HG03521 (cell line): ENCODE measurements around the gene ZMYND11.

Experiments used
- ATAC-seq: cut with Tn5 transposase; IDR thresholded peaks from one replicate; pipeline ENCODE4 v1.9.1; 2021; ENCODE audit warnings: mild to moderate bottlenecking, moderate library complexity; ENCODE audit not compliant: unreplicated experiment

The ZMYND11 gene

GRCh38 chr10:135132-135600 is at the start of gene ZMYND11:
ZMYND11 (plus strand) TSS chr10:135455; CDS start chr10:180013, 44,558 bp downstream.
- ATAC-seq = peak; percentile 37

- ATAC-seq = no peak
These were observed 49.2 kb upstream of the ZMYND11 start for GRCh38 chr10:86031-86430.

DNA sequence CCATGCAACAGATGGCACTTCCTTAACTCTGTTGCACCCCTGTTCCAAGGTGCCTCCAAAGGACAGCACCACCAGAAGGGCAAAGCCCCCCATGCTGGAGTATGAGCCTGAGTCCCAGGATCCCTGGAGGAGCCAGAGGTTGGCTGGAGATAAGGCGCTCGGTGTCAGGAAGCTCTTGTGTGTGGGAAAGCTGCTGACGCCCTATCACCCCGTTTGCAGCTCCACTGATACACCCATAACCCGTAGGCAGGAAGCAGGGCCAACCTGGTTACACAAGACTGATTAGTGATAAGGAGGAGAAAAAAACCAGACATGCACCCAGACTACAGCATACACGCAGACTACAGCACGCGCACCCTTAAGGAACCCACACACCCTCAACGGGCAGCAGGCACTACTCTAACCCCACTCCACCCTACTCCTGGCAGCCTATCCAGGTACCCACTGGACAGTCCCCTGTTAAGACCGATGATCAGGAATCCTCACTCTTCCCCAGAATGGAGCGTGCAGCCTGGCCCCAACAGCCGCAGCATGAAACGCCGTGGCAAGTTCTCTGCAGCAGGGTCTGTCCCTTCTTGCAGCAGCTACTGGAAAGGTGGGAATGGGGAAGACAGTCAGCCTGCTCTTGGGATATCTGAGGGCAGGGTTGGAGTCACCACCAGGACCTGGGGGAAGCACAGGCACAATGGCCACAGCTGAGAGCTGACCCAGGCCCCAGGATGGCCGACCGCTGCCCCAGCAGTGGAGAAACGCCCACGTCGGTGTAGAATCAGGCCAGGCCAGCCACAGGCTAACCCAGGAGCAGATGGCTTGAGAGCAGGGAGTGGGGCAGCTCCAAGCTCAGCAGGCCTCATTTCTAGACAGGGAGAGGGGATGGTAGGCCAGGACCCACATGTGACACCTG is 47.8 kb upstream of the ZMYND11 start:
- ATAC-seq = no peak

- no peak for ATAC-seq
These were observed 47.0 kb upstream of the ZMYND11 start for GRCh38 chr10:88253-88652.

DNA sequence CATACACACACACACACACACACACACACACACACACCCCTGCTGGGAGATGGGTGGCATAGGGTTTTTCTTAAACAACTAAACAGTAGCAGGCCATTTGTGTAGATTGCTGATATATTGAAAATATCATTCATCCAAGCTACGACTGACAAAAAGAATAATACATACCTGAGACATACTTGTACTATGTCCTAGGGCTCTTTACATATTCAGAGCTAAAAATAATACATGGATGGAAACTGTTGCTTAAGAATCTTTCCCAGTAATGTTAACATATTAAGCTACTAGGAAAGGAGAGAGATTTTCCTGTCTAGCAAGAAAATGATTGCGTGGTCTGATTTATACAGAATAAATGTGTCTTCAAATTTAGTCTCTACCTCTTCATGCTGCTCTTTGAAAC is 46.0 kb upstream of the ZMYND11 start:
- ATAC-seq = no peak

DNA sequence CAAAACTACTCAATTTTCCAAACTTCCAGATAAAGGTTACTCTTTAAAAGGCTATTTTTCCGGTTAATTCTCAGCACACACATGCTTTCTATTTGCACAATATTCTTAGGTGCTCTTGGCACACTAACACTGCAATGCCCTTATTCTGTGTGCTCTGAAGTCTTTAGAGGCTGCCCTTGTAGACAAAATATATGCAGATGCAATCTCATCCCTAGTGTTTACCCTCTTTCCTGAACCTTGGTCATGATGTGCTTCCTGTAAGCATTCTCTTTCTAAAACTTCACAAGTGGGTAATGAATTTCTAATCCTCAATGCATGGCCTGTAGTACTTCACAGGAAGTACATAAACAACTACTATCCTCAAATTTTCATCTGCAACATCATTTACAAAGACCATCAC is 45.1 kb upstream of the ZMYND11 start:
- no peak for ATAC-seq

DNA sequence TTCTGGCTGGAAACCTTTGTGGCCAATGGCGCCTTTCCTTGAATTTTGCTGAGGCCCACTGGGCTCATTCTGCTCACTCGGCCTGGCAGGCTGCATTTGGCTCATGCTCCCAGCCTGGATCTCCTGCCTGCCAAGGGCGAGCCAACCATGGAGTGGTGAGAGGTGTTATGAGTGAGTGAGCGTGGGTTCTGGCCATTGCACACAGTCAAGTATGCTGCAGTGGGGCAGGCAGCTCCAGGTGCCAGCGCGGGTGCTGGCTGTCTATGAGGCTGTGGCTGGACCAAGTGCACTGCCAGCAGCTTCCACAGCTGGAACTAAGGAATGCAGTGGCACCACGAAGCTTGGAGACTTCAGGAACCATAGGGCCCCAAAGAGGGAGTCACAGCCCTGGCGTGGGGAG is 43.9 kb upstream of the ZMYND11 start:
- no peak for ATAC-seq

GRCh38 chr10:92153-92552 is 43.1 kb upstream of the ZMYND11 start:
- no peak for ATAC-seq

- no peak for ATAC-seq
These were observed 42.4 kb upstream of the ZMYND11 start for GRCh38 chr10:92846-93245.

DNA sequence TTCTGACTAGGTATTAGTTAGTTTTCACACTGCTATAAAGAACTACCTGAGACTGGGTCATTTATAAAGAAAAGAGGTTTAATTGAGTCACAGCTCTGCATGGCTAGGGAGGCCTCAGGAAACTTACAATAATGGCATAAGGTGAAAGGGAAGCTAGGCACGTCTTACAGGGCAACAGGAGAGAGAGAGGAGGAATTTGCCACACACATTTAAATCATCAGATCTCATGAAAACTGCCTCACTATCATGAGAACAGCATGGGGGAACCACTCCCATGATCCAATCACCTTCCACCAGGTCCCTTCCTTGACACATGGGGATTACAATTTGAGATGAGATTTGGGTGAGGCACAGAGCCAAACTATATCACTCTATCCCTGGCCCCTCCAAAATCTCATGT is 40.6 kb upstream of the ZMYND11 start:
- ATAC-seq = no peak

DNA sequence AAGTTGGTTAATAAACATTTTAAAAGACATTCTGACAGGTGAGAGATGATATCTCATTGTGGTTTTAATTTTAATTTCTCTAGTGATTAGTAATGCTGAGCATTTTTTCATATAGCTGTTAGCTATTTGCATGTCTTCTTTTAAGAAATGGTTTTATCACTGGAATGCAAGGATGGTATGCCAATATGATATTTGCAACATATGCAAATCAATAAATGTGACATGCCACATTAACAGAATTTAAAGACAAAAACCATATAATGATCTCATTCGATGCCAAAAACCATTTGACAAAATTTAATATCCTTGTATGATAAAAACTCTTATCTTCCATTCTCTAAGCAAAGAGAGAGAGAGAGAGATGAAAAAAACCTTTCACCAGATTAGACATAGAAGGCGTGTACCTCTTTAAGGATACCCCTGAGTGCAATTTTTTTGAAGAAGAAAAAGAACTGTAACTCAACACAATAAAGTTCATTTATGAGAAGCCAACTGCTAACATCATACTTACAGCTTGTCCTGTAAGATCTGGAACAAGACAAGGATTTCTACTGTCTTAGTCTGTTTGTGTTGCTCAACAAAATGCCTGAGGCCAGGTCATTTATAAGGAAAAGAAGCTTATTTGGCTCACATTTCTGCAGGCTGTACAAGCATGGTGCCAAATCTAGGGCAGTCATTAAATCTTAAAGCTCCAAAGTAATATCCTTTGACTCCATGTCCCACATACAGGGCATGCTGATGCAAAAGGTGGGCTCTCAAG is 39.7 kb upstream of the ZMYND11 start:
- ATAC-seq = no peak

GRCh38 chr10:96466-96865 is 38.8 kb upstream of the ZMYND11 start:
- no peak for ATAC-seq

GRCh38 chr10:104416-104815 is 30.8 kb upstream of the ZMYND11 start:
- no peak for ATAC-seq

DNA sequence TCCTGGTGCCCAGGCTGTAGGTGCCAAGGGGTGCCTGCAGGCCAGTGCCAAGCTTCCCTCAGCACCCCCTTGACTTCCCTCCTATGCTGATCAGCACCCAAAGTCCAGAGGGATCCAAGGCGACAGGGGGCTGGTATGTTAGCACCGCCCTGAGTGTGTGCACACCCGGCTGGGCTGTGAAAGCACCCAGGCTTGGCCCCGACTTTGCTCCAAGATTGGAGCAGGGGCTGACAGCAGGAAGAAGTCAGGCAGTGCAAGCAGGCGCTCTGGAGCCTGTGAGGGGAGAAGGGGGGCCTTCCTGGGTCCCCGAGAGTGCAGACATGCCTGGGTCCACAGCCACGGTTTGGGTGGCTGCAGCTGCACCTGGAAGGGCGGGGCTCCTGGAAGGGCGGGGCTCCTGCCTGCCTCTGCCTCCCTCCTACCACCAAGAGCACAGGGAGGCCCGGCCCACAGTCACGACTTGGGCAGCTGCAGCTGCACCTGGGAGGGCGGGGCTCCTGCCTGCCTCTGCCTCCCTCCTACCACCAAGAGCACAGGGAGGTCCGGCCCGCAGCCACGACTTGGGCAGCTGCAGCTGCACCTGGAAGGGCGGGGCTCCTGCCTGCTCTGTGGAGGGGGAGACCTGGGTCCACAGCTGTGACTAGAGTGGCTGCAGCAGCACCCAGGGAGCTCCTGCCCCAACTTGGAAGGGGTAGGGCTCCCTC is 30.2 kb upstream of the ZMYND11 start:
- ATAC-seq = no peak

- ATAC-seq = no peak
These were observed 29.4 kb upstream of the ZMYND11 start for GRCh38 chr10:105806-106205.

GRCh38 chr10:106740-107139 is 28.5 kb upstream of the ZMYND11 start:
- ATAC-seq = no peak

- no peak for ATAC-seq
These were observed 23.0 kb upstream of the ZMYND11 start for GRCh38 chr10:112246-112645.

DNA sequence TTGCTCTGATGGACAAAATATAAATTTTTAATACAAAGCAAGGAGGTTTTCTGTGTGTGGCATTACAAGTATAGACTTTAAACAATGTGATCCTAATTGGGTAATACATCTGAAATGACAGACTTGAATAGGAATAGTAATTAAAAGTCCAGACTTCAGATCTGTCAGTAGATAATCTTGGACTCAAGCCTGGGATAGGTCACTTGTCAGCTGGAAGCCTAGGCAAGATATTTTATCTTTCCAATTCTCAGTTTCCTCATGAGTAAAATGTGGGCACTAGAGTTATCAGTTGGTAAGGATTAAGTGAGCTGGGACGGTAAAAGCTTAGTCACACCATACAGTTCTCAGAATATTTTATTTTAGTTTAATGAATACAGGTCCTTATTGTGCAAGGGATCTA is 10.4 kb upstream of the ZMYND11 start:
- no peak for ATAC-seq

DNA sequence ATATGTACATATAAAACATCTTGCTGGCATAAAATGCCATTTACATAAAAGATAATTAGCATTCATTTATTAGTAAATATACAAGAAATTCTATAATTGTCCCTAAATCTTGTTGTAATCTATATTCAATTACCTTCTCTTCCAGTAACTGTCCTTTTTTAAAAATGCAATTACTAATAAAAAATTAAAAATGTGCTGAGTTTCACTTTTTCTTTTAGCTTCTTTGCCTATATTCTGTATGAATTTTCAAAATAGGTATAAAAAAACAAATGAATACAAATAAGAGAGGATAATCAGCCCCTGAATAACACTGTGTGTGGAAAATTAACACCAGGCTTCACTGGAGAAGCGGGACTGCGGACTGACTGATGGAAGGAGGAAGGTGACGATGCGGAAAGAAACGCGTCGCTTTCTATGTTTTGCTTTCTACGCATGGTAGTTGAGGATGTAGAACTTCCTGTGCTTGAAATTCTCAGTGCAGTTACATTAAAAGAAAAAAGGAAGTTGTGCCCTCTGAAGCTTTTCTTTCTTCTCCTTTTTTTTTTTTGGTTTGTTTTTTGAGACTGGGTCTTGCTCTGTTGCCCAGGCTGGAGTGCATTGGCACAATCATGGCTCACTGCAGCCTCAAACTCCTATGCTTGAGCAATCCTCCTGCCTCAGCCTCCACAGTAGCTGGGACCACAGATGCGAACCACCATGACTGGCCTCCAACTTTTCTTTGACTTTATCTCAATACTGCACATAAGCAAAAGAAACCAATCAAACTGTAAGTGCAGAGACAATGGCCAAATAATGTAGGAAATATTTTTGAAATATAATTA is 7.4 kb upstream of the ZMYND11 start:
- no peak for ATAC-seq

GRCh38 chr10:129810-130209 is 5.4 kb upstream of the ZMYND11 start:
- no peak for ATAC-seq
